Suprapubic skin (tissue), 4 donors: Measurements from ENCODE around the gene CGNL1. TPM values are rescaled to one million over a fixed set of nuclear protein-coding genes. Genes with fewer than 3 reads are reported as not detected.

Experiments
- DNase-seq, 2 donors: peaks; one replicate each; pipeline ENCODE4 v3.0.0-alpha.2; 2019; ENCODE audit warnings: low spot score in 2 of 2
- H3K27ac ChIP-seq: fragments of 200-600 bp; sonication (generic); one replicate; pipeline ENCODE4 v1.5.1; 2019
- H3K27me3 ChIP-seq: fragments of 200-600 bp; sonication (generic); one replicate; pipeline ENCODE4 v1.5.1; 2019
- H3K36me3 ChIP-seq: fragments of 200-600 bp; sonication (generic); one replicate; pipeline ENCODE4 v1.5.1; 2019
- H3K4me1 ChIP-seq: fragments of 200-600 bp; sonication (generic); one replicate; pipeline ENCODE4 v1.5.1; 2019
- H3K4me3 ChIP-seq: fragments of 200-600 bp; sonication (generic); one replicate; pipeline ENCODE4 v1.5.1; 2019; ENCODE audit warnings: mild to moderate bottlenecking
- H3K9me3 ChIP-seq: fragments of 200-600 bp; sonication (generic); one replicate; pipeline ENCODE4 v1.5.1; 2019
- EP300 ChIP-seq: sonication (generic); formaldehyde crosslinking; IDR thresholded peaks from one replicate; pipeline ENCODE4 v1.6.1; 2017; ENCODE audit warnings: antibody characterized with exemption
- POLR2A ChIP-seq, 2 donors: fragments of 450-650 bp; IDR thresholded peaks; one replicate each; pipeline ENCODE4 v1.6.1; 2017; ENCODE audit warnings: antibody characterized with exemption in 2 of 2, mild to moderate bottlenecking in 2 of 2, moderate library complexity in 2 of 2
- POLR2AphosphoS5 ChIP-seq, 3 donors: sonication (generic); formaldehyde crosslinking; IDR thresholded peaks; one replicate each; pipeline ENCODE4 v1.6.1; 2017; ENCODE audit warnings: antibody characterized with exemption in 3 of 3
- WGBS: methylation state at CpG from one replicate; pipeline ENCODE4 v1.1.5; 2018; 5-methylcytosine and 5-hydroxymethylcytosine counted together
- total RNA-seq, 4 donors: library from RNA; depleted of rRNA; stranded (reverse); fragments of >200 nt; gene quantifications; one replicate each; pipeline ENCODE4 v1.1.0, GENCODE V29; 2016
- TF ChIP-seq, protein P1 (sequence below), 2 donors: fragments of 200-600 bp in 1 of 2; fragments of 450-650 bp in 1 of 2; sonication (generic) in 1 of 2; IDR thresholded peaks; one replicate each; pipeline ENCODE4 v1.5.1; 2016 to 2019; ENCODE audit warnings: antibody characterized with exemption in 2 of 2, mild to moderate bottlenecking in 1 of 2, moderate library complexity in 1 of 2

Gene CGNL1
- total RNA-seq, 4 donors from 2014 or later: 7.1 to 27.0 (median 14.2) TPM

DNA sequence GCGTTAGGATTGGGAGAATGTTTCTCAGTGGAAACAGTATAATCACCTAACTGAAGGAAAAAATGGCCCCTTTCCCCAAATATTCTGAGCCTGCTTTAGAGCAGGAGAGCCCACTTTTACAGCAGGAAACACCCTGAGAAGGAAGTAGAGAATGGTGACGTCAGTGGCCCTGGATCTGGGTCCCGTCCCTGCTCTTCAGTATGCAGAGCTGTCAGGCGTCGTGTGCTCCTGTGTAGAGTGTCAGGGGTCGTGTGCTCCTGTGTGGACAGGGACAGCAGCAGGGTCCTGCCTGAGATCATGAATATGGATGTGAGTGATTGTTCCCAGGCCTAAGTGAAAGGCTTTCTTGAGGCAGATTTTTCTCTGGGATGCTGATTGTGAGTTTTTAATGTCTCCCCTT lies 45.2 kb downstream of the CGNL1 start:
- no peaks in the 10 kb centered on the region for H3K9me3 ChIP-seq
- WGBS: 64% methylated on average over 6 of the region's 6 CpGs
- peak overlapping the region; percentile 55 for H3K27ac ChIP-seq
- H3K4me3 ChIP-seq: no peak overlapping the region
- TF ChIP-seq POLR2AphosphoS5 (IDR thresholded peaks at IDR 0.05) (no peak), POLR2A (IDR thresholded peaks at IDR 0.05) (no peak), EP300 (no peak)
- H3K27me3 ChIP-seq: no peaks in the 10 kb centered on the region
- H3K4me1 ChIP-seq: peaks cover 3% of the 10 kb centered on the region
- no peaks in the 10 kb centered on the region for H3K36me3 ChIP-seq
- no peak for DNase-seq

DNA sequence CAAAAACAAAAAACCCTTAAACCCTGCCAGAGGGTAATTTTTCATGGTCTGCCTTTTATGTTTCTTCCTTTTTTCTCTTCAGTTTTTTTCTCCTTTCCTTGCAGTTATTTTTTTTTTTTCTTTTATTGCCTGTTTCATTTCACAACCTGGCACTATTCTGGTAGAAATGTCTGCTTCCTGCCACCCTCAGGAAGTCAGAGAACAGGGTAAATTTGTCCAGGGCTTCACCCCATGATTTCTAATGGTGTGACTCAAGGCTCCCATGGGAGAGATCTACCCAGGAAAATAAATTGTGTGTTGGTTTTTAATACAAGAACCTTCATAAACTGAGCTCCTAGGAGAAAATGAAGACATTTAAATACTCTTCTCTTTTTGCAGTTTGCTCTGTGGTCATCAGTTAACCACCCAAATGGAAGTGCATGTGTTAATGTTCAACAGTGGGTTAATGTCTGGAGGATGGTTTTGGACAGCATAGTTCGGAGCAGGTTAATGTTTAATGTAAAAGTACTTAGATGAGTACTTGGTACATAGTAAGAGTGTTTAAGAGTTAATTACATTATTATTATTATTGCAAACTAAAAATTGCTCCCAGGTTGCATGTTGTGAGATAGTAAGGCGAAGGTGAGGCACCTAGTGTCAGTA lies 45.9 kb downstream of the CGNL1 start:
- WGBS: 89% methylated on average over 2 of the region's 2 CpGs
- Histone ChIP-seq H3K9me3 (no peaks in the 10 kb centered on the region), H3K4me1 (peaks cover 9% of the 10 kb centered on the region), H3K4me3 (no peak overlapping the region), H3K27me3 (no peaks in the 10 kb centered on the region), H3K27ac (no peak overlapping the region), H3K36me3 (no peaks in the 10 kb centered on the region)
- no peak for DNase-seq
- TF ChIP-seq POLR2AphosphoS5 (IDR thresholded peaks at IDR 0.05): no peak
- TF ChIP-seq, protein P1, sequence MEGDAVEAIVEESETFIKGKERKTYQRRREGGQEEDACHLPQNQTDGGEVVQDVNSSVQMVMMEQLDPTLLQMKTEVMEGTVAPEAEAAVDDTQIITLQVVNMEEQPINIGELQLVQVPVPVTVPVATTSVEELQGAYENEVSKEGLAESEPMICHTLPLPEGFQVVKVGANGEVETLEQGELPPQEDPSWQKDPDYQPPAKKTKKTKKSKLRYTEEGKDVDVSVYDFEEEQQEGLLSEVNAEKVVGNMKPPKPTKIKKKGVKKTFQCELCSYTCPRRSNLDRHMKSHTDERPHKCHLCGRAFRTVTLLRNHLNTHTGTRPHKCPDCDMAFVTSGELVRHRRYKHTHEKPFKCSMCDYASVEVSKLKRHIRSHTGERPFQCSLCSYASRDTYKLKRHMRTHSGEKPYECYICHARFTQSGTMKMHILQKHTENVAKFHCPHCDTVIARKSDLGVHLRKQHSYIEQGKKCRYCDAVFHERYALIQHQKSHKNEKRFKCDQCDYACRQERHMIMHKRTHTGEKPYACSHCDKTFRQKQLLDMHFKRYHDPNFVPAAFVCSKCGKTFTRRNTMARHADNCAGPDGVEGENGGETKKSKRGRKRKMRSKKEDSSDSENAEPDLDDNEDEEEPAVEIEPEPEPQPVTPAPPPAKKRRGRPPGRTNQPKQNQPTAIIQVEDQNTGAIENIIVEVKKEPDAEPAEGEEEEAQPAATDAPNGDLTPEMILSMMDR (IDR thresholded peaks at IDR 0.05): no peak

DNA sequence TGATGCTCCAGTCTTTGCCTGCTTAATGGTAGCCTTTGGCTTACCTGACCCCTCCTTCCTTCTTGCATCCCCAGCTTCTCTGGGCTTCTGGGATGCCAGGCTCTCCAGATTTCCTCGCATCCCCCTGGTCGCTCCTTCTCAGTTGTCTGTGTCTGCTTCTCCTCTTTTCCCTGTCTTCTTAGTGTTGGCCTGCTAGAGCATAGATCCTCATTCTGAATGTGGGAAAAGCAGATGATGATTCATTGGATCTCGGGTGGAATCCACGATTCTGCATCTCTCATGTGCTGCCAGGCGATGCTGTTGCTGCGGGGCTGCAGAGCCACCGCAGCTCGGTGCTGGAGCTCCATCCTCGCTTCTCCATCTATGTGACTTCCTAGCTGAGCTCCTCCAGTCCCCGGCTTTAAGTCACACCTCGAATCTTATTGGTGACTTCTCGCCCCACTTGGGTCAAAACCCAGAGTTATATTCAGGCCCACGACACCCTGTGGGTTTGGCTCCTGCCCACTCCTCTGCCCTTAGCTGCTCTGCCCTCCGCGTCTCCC lies 47.4 kb downstream of the CGNL1 start:
- TF ChIP-seq, protein P1 (IDR thresholded peaks at IDR 0.05): no peak
- TF ChIP-seq EP300 (no peak), POLR2AphosphoS5 (IDR thresholded peaks at IDR 0.05) (no peak), POLR2A (IDR thresholded peaks at IDR 0.05) (no peak)
- H3K27ac ChIP-seq: no peak overlapping the region
- H3K9me3 ChIP-seq: no peaks in the 10 kb centered on the region
- H3K4me1 ChIP-seq: peaks cover 22% of the 10 kb centered on the region
- no peak for DNase-seq
- WGBS: 84% methylated on average over 15 of the region's 15 CpGs
- no peak overlapping the region for H3K4me3 ChIP-seq
- no peaks in the 10 kb centered on the region for H3K27me3 ChIP-seq
- no peaks in the 10 kb centered on the region for H3K36me3 ChIP-seq

GRCh38 chr15:57424628-57425405 lies 48.5 kb downstream of the CGNL1 start:
- Histone ChIP-seq H3K27ac (no peak overlapping the region), H3K9me3 (no peaks in the 10 kb centered on the region), H3K4me3 (no peak overlapping the region), H3K36me3 (no peaks in the 10 kb centered on the region), H3K4me1 (peaks cover 29% of the 10 kb centered on the region), H3K27me3 (no peaks in the 10 kb centered on the region)
- no peak for TF ChIP-seq POLR2AphosphoS5 (IDR thresholded peaks at IDR 0.05)
- no peak for TF ChIP-seq POLR2A (IDR thresholded peaks at IDR 0.05)
- TF ChIP-seq, protein P1 (IDR thresholded peaks at IDR 0.05): no peak
- TF ChIP-seq EP300: no peak
- DNase-seq: no peak
- WGBS: 55% methylated on average over 6 of the region's 6 CpGs

DNA sequence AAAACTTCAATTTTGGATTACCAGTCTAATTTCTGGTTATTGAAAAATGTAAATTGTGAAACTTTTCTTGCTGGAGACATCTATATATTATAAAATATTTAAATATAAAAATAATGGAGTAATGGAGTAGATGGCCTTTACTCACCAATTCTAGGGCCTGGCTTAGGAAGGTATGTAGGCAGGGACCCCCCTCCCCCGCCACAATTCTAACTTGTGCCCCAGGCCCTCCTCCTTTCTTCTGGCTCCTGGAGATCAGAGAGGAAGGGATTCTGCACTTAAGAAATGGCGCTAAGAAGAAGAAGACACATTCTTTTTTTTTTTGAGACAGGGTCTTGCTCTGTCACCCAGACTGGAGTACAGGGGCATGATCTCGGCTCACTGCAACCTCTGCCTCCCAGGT lies 49.5 kb downstream of the CGNL1 start:
- no peak overlapping the region for H3K27ac ChIP-seq

More for the DNA sequence above, 49.5 kb downstream of the CGNL1 start:
- no peaks in the 10 kb centered on the region for H3K36me3 ChIP-seq
- H3K4me1 ChIP-seq: peaks cover 32% of the 10 kb centered on the region
- TF ChIP-seq POLR2AphosphoS5 (IDR thresholded peaks at IDR 0.05) (no peak), EP300 (no peak), POLR2A (IDR thresholded peaks at IDR 0.05) (no peak)
- TF ChIP-seq, protein P1 (IDR thresholded peaks at IDR 0.05): no peak
- 59% methylated on average over 3 of the region's 3 CpGs for WGBS
- DNase-seq: no peak
- H3K27me3 ChIP-seq: no peaks in the 10 kb centered on the region
- no peak overlapping the region for H3K4me3 ChIP-seq
- no peaks in the 10 kb centered on the region for H3K9me3 ChIP-seq
